K562 (cell line): Measurements from ENCODE around the gene DNAAF8. TPM values are rescaled to one million over a fixed set of nuclear protein-coding genes. Genes with fewer than 3 reads are reported as not detected.

Source experiments
- ATAC-seq: fragments of 200-7000 bp; cut with Tn5 transposase; 3 replicates; pipeline ENCODE4 v1.9.1; 2020; ENCODE audit warnings: moderate library complexity
- BruUV-seq: library from RNA; stranded (reverse); fragments of 400-500 nt; replicated peaks from 2 replicates; lab custom pipeline; 2021; lab: Mats Ljungman, UMichigan
- CTCF ChIA-PET: fragments of 300-600 bp; formaldehyde crosslinking; extraction: SDS; loops from one replicate; lab custom pipeline; 2021; ENCODE audit warnings: low intra/inter-chr PET ratio; lab: Yijun Ruan, JAX
- POLR2A ChIA-PET: fragments of 300-600, 350-650 bp; sonication (Branson Sonifier 250); formaldehyde crosslinking; extraction: SDS; loops from one replicate; lab custom pipeline; 2021; ENCODE audit warnings: antibody characterized with exemption, inconsistent platforms; lab: Yijun Ruan, JAX
- DNase-seq, 4 experiments: peaks; one replicate each; pipeline versions ENCODE4 v3.0.0 to v3.0.0-alpha.2; 2011 to 2018; ENCODE audit warnings: low spot score in 3 of 4, mixed read lengths in 3 of 4; ENCODE audit errors: extremely low read depth in 1 of 4
- FAIRE-seq: peaks from 2 replicates; lab custom pipeline; 2011; peaks lifted over from hg19 to GRCh38; lab: Jason Lieb, UNC
- H2AFZ ChIP-seq: 2 replicates; pipeline ENCODE4 v1.6.0; 2011; ENCODE audit warnings: low read depth, low read length, control low read depth, inconsistent platforms
- H3K27ac ChIP-seq: fragments of 200-600 bp; 3 replicates; pipeline ENCODE4 v1.8.0; 2011; ENCODE audit warnings: low read depth, mild to moderate bottlenecking, control low read depth, inconsistent platforms, low read length, moderate library complexity, mixed read lengths; ENCODE audit errors: extremely low read depth
- H3K27me3 ChIP-seq, 2 experiments: fragments of 300-600 bp in 1 of 2; 2 replicates in 1 of 2; 3 replicates in 1 of 2; pipeline versions ENCODE4 v1.6.0 to v1.8.0; 2011; ENCODE audit warnings: inconsistent platforms in 2 of 2, low read length in 2 of 2, mild to moderate bottlenecking in 1 of 2, mixed read lengths in 1 of 2, moderate library complexity in 1 of 2; ENCODE audit not compliant: control insufficient read depth in 2 of 2, insufficient read depth in 2 of 2
- H3K36me3 ChIP-seq: fragments of 300-600 bp; 3 replicates; pipeline ENCODE4 v1.8.0; 2011; ENCODE audit warnings: mild to moderate bottlenecking, low read length, inconsistent platforms; ENCODE audit not compliant: control insufficient read depth, insufficient read depth
- H3K4me1 ChIP-seq, 2 experiments: fragments of 200-600 bp in 1 of 2; replicated peaks in 1 of 2; 2 replicates in 1 of 2; 3 replicates in 1 of 2; pipeline versions ENCODE4 v1.5.1 to v1.8.0; 2011; ENCODE audit warnings: inconsistent platforms in 2 of 2, low read length in 2 of 2, mild to moderate bottlenecking in 1 of 2, mixed read lengths in 1 of 2, moderate library complexity in 1 of 2; ENCODE audit not compliant: control insufficient read depth in 2 of 2, insufficient read depth in 2 of 2
- H3K4me2 ChIP-seq: 2 replicates; pipeline ENCODE4 v1.6.1; 2011; ENCODE audit warnings: low read length, control low read depth, inconsistent platforms, mixed read lengths; ENCODE audit not compliant: insufficient read depth
- H3K4me3 ChIP-seq: fragments of 200-600 bp; sonication (generic), shearing (Covaris generic); 2 replicates; pipeline ENCODE4 v1.5.1; 2016; ENCODE audit warnings: control low read depth, inconsistent platforms
- H3K79me2 ChIP-seq: fragments of 200-600 bp; 3 replicates; pipeline ENCODE4 v1.8.0; 2011; ENCODE audit warnings: low read length, inconsistent platforms; ENCODE audit not compliant: control insufficient read depth, insufficient read depth
- H3K9ac ChIP-seq, 2 experiments: 2 replicates each; pipeline versions ENCODE4 v1.6.0 to v1.6.1; 2011; ENCODE audit warnings: low read depth in 2 of 2, low read length in 2 of 2, control low read depth in 1 of 2, inconsistent platforms in 1 of 2, mild to moderate bottlenecking in 1 of 2, mixed read lengths in 1 of 2; ENCODE audit not compliant: insufficient read depth in 1 of 2
- H3K9me1 ChIP-seq: one replicate; pipeline ENCODE4 v1.6.0; 2011; ENCODE audit warnings: inconsistent platforms, mild to moderate bottlenecking, low read length, moderate library complexity; ENCODE audit not compliant: control insufficient read depth, insufficient read depth
- H3K9me3 ChIP-seq: replicated peaks from 2 replicates; pipeline ENCODE4 v1.5.1; 2011; ENCODE audit warnings: low read depth, low read length, inconsistent platforms; ENCODE audit not compliant: control insufficient read depth, insufficient read depth
- H4K20me1 ChIP-seq: replicated peaks from 2 replicates; pipeline ENCODE4 v1.6.1; 2011; ENCODE audit warnings: low read length, inconsistent platforms, mixed read lengths; ENCODE audit not compliant: control insufficient read depth, insufficient read depth
- POLR2G ChIP-seq: fragments of 200-400 bp; formaldehyde crosslinking; IDR thresholded peaks from 2 replicates; pipeline ENCODE4 v1.6.1; 2017; ENCODE audit warnings: low read depth, mild to moderate bottlenecking, antibody characterized with exemption, low read length, moderate library complexity
- RBM22 ChIP-seq: fragments of 200-400 bp; formaldehyde crosslinking; IDR thresholded peaks from 2 replicates; pipeline ENCODE4 v1.6.1; 2018; ENCODE audit warnings: low read length, low read depth; ENCODE audit not compliant: poor library complexity, severe bottlenecking
- ZFP36 ChIP-seq: fragments of 150-350 bp; IDR thresholded peaks from 2 replicates; pipeline ENCODE4 v1.6.1; 2018; ENCODE audit warnings: low read length, low read depth; ENCODE audit not compliant: partially characterized antibody
- ZNF133 ChIP-seq: fragments of 250-450 bp; sonication (Bioruptor Pico); IDR thresholded peaks from 2 replicates; pipeline ENCODE4 v1.4.0; 2020; ENCODE audit warnings: mild to moderate bottlenecking
- ZNF324 ChIP-seq: fragments of 250-450 bp; sonication (Bioruptor Pico); IDR thresholded peaks from 2 replicates; pipeline ENCODE4 v1.4.0; 2020; ENCODE audit warnings: mild to moderate bottlenecking
- WGBS: fragments of 100-300 bp; shearing (Covaris generic); methylation state at CpG from one replicate; pipeline ENCODE4 v1.1.6; 2016; ENCODE audit warnings: low coverage, mixed read lengths; ENCODE audit not compliant: insufficient coverage; ENCODE audit errors: missing lambda C conversion rate; 5-methylcytosine and 5-hydroxymethylcytosine counted together
- in situ Hi-C: fragments of 300-500 bp; cut with MboI; formaldehyde crosslinking; loops from 4 replicates; pipeline ENCODE4 v1.15.0; 2018; ENCODE audit warnings: inconsistent platforms, mixed read lengths
- intact Hi-C: fragments of 100-400 bp; cut with micrococcal nuclease; formaldehyde crosslinking; loops from 2 replicates; pipeline ENCODE4 v1.14.2; 2022
- polyA plus RNA-seq, 8 experiments: library from polyadenylated mRNA; depleted of rRNA in 4 of 8; stranded (reverse) in 5 of 8; unstranded in 3 of 8; fragments of >200 nt; fragmentation: Nextera tagmentation in 2 of 8; fragmentation: Illumina TruSeq in 1 of 8; extraction: Ambion mirVana in 2 of 8; extraction: Trizol in 1 of 8; gene quantifications; 2 replicates each; pipeline versions ENCODE4 v1.2.1 to v1.2.3, GENCODE V29; 2011 to 2014; ENCODE audit warnings: inconsistent platforms in 1 of 8, missing spikeins in 1 of 8
- total RNA-seq, 7 experiments: library from RNA; depleted of rRNA in 6 of 7; stranded (reverse); fragments of >200 nt in 6 of 7; fragmentation: Illumina TruSeq in 2 of 7; extraction: Trizol in 2 of 7; gene quantifications; 2 replicates each; pipeline versions ENCODE4 v1.2.1 to v1.2.3, GENCODE V29; 2011 to 2021; ENCODE audit warnings: low replicate concordance in 1 of 7

The DNAAF8 gene
- total and polyA plus RNA-seq, 9 of the 15 experiments (the other 6 are each of a cell fraction or from before 2014, with no cell fraction given), result 0.04 to 0.12 (median 0.10) TPM; not detected in 6

DNA sequence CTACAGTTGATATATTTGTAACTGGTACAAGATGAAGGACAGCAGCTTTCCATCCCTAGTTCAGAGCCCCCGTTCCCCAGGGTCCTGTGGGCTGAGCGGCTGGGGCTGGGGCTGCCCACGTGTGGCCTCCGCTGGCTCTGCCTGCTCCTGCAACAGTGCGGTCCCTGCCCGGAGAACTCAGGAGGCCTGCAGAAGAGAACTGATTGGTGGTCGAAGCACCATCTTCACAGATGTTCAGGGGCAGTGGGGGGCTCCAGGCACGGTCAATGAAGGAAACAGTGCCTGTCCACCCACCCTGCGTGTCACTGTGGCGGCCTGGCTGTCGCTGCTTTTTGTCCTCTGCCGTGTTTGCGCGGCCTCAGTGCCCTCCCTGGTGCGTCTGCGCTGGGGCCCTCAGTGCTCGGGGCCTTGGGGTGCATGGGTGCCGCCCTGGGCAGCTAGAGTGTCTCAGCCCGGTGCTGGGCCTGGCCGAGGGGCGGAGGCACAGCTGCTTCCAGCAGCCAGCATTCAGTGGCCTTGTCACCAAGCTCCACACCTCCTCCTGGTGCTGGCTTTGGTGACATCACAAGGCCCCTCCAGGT, 45.2 kb upstream of the DNAAF8 start:
- in situ Hi-C loops, result no loop called here
- FAIRE-seq (no peak), DNase-seq (no peak), ATAC-seq (no peak)
- Histone ChIP-seq H3K4me3 (no peak overlapping the region), H3K9me3 (no peaks in the 10 kb centered on the region), H2AFZ (no peak overlapping the region), H3K79me2 (peaks cover 6% of the 10 kb centered on the region), H3K36me3 (peaks cover 28% of the 10 kb centered on the region; the same call in 2 of the 3 replicates), H3K9me1 (peaks cover 3% of the 10 kb centered on the region), H3K4me2 (no peak overlapping the region), H4K20me1 (no peaks in the 10 kb centered on the region; the same call in 1 of the 2 replicates), H3K9ac (no peak overlapping the region), H3K27me3 (no peaks in the 10 kb centered on the region), H3K27ac (no peak overlapping the region), H3K4me1 (peaks cover 0 to 47% of the 10 kb centered on the region in 2 experiments; a peak in 3 of 5 replicates)
- CTCF ChIA-PET, result no interaction called here
- BruUV-seq, result no TSS peak
- WGBS, result 85% methylated on average over 21 of the region's 21 CpGs
- intact Hi-C loops, result no loop called here
- POLR2A ChIA-PET, result no interaction called here
- TF ChIP-seq RBM22, result peak; percentile 47
- TF ChIP-seq ZNF324 (CRISPR knock-in tag), result no peak
- no peak for TF ChIP-seq ZNF133 (CRISPR knock-in tag)
- TF ChIP-seq POLR2G, result peak; percentile 41
- TF ChIP-seq ZFP36, result no peak
